GM10266 (cell line): ENCODE results near the gene RPS6KA4.

Source experiments
- DNase-seq: peaks from one replicate; pipeline ENCODE4 v3.0.0; 2012; ENCODE audit errors: extremely low spot score
- TF ChIP-seq, protein P1 (sequence below): IDR thresholded peaks from 2 replicates; pipeline ENCODE4 v1.5.1; 2012; ENCODE audit warnings: mild to moderate bottlenecking, low read depth; ENCODE audit not compliant: control insufficient read depth, insufficient read depth; ENCODE audit errors: missing control alignments

The RPS6KA4 gene

DNA sequence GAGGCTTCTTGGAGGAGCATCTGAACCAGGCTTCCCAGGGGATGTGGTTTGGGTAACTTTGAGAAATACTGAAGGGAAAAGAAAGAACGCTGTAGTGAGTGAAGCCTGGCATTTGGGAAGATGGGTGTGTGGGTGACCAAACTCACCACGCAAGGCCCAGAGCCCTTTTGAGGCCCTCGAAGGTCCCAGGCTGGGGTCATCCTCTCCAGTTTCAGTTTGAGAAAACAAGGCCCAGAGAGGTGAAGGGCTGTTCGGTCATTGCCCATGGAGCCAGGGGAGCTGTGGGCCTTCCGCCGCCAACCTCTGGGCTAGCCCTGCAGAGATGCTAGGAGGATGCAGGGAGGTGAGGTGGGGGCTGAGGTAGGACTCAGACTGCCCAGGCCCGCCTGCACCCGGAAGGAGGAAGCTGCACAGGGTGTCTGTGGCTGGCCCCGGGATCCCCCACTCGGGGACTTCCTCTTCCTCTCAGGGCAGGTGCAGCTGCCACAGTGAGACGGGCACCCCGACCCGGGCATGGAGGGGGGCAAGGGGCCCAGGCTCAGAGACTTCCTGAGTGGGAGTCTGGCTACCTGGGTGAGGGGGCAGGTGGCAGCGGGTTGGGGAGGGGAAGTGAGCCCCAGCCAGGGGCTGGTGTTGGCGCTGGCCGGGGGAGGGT, 19.1 kb upstream of the RPS6KA4 start, which contains the start of gene CCDC88B:
CCDC88B (plus strand) TSS at position 451 of the 655 bp plus-strand sequence; CDS start at position 514, 63 bp downstream.
- TF ChIP-seq, protein P1, sequence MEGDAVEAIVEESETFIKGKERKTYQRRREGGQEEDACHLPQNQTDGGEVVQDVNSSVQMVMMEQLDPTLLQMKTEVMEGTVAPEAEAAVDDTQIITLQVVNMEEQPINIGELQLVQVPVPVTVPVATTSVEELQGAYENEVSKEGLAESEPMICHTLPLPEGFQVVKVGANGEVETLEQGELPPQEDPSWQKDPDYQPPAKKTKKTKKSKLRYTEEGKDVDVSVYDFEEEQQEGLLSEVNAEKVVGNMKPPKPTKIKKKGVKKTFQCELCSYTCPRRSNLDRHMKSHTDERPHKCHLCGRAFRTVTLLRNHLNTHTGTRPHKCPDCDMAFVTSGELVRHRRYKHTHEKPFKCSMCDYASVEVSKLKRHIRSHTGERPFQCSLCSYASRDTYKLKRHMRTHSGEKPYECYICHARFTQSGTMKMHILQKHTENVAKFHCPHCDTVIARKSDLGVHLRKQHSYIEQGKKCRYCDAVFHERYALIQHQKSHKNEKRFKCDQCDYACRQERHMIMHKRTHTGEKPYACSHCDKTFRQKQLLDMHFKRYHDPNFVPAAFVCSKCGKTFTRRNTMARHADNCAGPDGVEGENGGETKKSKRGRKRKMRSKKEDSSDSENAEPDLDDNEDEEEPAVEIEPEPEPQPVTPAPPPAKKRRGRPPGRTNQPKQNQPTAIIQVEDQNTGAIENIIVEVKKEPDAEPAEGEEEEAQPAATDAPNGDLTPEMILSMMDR = no peak
- DNase-seq = peak; percentile 89

DNA sequence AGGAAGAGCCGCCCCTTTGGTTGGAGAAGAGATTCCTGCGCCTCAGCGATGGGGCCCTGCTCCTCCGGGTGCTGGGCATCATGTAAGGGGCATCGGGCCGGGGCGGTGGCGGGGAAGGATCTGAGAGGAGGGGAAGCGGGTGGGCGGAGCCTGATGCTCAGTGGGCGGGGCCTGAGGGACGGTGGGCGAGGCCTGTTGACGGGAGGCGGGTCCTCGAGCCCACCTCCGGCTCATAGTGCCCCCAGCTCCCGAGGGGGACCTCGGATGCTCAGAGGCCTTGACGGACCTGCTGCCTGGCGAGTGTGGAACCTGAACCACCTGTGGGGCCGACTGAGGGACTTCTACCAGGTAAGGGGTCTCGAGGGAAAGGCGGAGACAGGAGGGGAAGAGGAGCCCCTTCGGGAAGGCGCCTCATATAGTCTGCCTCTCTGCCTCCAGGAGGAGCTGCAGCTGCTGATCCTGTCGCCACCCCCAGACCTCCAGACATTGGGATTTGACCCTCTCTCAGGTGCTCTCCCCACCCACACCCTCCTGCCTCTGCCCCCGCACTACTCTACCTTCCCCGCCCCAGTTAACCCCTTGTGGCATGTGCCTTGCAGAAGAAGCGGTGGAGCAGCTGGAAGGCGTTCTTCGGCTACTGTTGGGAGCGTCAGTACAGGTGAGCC, 18.2 kb upstream of the RPS6KA4 start:
- peak; percentile 86 for DNase-seq
- TF ChIP-seq, protein P1 = peak; percentile 17

DNA sequence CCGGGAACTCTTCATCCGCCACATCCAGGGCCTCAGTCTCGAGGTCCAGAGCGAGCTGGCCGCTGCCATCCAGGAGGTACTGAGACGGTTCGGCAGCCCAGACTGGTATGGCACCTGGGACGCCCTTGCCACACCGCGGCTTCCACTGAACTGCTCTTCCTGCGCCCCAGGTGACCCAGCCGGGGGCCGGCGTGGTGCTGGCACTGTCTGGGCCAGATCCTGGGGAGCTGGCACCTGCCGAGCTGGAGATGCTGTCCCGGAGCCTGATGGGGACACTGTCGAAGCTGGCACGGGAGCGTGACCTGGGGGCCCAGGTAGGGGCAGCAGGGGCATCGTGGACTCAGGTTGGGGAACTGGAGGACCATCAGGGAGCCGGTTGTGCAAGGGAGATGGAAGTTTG, 17.5 kb upstream of the RPS6KA4 start:
- DNase-seq = no peak
- TF ChIP-seq, protein P1 = no peak

GRCh38 chr11:64341851-64342791, 16.8 kb upstream of the RPS6KA4 start:
- peak; percentile 97 for DNase-seq

DNA sequence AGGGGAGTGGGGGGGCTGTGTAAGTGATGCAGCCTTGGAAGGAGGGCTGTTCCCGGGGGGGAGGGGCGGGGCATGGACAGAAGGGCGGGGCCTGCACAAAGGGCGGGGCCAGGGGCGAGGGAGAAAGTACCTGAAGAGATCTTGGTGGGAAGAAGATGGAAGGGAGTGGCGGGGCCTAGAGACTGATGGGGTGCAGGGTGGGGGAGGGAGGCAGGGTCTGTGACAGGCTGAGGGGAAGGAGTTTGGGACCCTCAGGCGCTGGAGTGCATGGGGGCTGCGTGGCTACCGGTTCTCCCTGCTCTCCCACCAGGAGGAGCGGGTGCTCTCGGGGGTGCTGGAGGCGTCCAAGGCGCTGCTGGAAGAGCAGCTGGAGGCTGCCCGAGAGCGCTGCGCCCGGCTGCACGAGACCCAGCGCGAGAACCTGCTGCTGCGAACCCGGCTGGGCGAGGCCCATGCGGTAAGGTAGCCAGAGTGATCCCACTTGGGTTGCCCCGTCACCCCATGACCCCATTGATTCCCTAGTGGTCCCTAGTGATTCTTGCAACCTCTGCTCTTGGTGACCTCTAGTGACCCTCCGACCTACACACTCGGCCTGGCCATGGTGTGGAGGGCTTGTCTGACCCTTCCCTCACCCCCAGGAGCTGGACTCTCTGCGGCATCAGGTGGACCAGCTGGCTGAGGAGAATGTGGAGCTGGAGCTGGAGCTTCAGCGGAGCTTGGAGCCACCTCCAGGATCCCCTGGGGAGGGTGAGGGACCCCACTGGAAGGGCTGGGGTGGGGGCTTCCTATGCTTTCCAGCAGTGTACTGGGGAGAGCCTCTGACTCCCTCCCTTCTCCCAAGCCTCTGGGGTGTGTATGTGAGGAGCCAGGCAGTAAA, 15.9 kb upstream of the RPS6KA4 start:
- TF ChIP-seq, protein P1 = no peak
- DNase-seq = no peak

More at GRCh38 chr11:64341851-64342791, 16.8 kb upstream of the RPS6KA4 start:
- TF ChIP-seq, protein P1 = peak; percentile 40

DNA sequence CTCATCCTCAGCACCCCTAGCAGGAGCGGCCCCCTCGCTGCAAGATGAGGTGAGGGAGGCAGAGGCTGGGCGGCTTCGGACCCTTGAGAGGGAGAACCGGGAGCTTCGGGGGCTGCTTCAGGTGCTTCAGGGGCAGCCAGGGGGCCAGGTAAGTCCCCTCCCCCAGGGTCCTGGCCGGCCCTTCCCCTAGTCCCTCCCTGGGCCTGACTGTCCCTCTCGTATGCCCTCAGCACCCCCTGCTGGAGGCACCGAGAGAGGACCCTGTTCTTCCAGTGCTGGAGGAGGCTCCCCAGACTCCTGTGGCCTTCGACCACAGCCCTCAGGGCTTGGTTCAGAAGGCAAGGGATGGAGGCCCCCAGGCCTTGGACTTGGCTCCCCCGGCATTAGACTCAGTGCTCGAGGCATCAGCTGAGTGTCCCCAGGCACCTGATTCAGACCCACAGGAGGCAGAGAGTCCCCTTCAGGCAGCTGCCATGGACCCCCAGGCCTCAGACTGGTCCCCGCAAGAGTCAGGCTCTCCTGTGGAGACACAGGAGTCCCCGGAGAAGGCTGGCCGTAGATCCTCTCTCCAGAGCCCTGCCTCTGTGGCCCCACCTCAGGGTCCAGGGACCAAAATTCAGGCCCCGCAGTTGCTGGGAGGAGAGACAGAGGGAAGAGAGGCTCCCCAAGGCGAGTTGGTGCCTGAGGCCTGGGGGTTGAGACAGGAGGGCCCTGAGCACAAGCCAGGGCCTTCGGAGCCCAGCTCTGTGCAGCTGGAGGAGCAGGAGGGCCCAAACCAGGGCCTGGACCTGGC, 15.0 kb upstream of the RPS6KA4 start:
- TF ChIP-seq, protein P1 = peak; percentile 39
- DNase-seq = no peak
